AG20443 (cell line): ENCODE data around the gene ARHGAP18.
A peak's percentile ranks its signal among the peaks of the same experiment; 100 is the strongest.

Experiments
- DNase-seq: peaks from one replicate; pipeline ENCODE4 v3.0.0; 2012; ENCODE audit warnings: low spot score, mixed read lengths

ARHGAP18 gene

DNA sequence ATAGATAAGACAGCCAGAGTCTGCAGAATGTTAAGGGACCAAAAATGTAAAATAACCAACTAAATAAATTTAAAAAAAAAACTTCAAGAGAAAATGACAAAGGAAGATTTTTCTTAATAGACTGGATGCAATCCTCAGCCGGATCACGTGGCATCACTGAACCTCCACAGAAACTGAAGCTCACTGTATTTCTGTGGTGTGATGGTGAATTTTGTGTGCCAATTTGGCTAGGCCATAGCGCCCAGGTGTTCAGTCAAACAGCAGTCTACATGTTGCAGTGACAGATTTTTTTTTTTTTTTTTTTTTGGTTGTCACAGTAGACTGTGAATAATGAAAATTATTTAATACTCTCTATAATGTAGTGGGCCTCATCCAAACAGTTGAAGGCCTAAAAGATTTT is 95.5 kb downstream of the ARHGAP18 start:
- DNase-seq = no peak

DNA sequence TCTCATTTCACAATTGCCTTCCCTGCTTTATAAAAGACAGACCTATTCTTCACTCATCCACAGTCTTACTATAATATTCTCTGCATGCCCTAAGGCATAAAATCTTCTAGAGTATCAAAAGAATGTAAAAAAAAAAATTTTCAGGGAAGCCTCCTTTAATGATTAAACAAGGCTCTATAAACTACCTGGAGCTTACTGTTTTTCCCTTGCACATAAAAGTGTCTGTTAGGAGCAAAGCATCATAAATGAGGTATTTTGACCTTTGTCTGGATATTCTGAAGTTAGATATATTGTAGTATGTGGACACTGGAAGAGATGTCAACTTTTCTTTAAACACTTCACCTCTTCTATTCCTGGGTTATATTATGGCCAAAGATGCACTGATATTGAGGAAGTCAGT is 97.5 kb downstream of the ARHGAP18 start:
- no peak for DNase-seq

DNA sequence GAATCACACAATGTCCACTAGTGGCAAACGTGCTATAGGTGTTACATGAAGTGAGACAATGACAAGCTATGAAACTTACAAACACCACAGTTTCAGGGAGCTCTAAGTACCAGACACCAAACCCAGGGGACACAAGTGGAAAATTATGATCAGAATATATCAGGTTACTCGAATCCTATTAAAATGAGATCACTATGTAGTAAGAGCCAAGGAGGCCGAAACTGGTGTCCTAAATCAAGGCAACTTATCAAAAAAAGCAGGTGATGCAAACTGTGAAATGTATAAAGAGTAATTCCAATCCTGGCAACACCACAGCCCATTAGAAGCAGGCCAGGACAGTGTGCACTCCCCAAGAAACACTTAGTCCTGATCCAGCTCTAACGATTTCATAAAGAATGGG is 100.3 kb downstream of the ARHGAP18 start:
- no peak for DNase-seq

DNA sequence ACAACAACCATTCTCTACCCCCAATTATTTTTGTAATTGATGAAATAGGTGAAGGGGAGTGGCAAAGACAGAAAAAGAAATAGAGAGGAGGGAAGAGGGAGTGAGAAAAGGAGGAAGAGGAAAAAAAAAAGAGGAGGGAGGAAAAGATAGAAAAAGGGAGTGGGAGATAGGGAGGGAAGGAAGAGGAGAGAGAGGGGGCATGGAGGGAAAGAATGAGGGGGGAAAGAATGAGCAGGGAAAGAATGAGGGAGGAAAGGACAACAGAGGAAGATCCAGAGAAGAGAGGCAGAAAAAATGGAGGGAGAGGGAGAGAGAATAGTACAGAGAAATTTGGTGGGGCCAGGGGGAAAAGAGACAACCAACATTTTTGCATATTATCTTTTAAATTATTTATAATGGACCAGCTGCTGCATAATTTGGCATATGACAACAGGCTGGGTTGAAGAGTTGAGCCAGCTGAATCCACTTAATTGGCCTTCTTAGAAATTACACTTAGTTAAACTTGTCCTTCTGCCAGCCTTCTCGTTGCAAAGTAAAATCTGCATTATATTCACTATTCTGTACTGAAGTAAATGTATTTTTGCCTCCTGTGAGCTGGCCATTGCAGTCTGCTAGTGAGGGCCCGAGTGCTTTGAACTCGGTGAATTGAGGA is 101.0 kb downstream of the ARHGAP18 start:
- no peak for DNase-seq

DNA sequence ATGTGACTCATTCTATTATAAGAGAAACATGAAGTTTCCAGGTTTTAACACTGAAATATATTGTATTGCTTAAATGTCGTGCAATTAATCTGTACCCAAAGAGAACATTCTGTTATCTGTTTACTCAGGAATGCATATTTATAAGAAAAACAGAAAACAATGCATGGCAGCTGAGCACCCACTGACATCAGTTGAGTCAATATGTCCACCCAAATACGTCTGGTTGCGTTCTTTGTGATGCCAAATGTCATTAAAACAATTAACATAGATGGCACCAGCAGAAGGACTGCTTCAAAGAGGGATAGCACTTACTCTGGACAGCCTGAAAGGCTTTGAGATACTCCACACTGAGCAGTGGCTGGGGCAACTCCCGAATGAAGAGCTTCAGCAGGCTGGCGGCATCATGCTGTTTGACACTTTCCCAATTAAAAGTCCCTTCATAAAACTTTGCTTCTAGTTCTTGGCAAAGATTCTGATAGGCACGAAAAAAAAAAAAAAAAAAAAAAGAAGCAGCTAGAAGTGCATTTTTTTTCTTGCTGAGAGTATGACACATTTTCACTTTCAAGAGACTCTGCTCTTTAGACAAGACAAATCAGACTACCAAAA is 102.3 kb downstream of the ARHGAP18 start:
- peak; percentile 10 for DNase-seq

DNA sequence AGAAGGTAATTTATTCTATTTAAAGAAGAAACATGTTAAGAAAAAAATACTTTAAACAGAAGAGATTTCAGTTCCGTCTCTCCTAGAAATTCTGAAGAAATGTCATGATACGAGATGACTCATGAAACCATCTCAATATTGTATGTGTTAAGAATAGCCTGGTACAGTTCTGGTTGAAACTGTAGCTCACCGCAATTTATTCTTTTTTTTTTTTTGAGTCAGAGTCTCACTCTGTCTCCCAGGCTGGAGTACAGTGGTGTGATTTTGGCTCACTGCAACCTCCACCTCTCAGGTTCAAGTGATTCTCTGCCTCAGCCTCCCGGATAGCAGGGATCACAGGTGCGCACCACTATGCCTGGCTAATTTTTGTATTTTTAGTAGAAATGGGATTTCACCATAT is 103.3 kb downstream of the ARHGAP18 start:
- no peak for DNase-seq

DNA sequence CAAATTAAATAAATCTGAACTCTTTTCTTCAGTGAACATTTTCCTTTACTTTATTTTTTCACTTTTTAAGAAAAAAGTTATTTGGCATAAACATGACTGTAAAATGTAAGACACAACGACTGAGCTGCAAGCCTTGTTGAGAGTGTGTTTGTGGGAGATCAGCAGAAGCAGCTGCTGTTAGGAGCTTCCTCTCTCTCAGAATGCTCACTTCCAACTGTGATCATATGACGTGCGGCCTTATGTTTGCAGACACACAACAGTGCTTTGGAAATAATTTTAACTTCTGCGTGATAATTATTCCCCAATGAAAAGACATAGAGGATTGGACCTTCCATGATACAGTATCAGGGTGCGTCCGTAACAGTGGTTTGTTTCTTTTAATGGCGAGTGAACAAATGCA is 104.0 kb downstream of the ARHGAP18 start:
- no peak for DNase-seq

DNA sequence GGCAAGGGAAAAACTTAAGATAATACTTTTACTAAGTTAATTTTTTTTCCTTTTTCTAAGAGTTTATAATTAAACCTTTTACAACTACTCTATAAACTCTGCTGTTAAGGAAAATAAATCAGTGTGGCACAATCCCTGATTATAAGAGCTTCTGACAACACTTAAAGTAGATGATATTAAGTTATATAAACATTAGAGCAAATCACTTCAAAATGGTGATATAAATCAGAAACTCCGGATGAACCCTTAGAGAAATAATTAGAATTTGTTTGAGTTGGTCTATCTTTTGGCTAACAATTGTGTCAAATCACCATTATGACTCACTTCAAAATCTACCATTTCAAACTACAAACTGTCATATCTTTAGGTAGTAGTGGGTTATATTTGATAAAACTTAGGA is 104.9 kb downstream of the ARHGAP18 start:
- no peak for DNase-seq

DNA sequence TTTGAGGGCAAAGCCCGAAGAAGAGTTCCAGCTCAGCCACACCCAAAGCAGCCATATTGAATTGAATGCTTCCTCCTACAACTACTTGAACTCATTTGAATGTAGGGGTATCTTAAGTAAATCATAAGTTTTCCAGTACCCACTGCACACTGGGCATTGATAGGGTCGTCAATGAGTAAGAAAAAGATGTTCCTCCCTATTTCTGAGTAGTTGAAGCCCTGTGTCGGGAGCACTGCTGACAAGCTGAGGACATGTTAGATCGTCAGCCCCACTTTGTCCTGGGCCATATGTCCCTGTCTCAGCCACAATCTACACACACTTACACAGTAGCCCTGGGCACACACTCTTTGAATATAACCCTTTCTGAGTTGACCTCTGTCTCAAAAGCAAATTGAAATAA is 105.7 kb downstream of the ARHGAP18 start:
- no peak for DNase-seq

DNA sequence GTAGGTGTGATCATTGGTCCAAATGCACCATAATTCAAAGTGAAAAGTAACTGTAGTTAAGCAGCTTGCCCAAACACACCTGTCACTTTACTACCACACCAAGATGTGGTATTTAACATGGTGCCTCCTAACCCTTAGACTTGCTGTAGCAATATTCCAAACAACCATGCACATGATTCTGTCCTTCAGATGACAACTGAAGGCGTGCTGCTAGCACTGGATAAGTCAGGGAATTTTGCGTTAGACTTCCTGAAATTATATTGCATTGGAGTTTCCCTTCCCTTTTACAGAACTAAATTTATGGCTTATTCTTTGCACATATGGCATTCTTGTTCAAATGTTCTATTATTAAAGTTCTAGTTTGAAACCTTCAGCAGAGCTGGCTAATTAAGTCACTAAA is 106.2 kb downstream of the ARHGAP18 start:
- DNase-seq = no peak

DNA sequence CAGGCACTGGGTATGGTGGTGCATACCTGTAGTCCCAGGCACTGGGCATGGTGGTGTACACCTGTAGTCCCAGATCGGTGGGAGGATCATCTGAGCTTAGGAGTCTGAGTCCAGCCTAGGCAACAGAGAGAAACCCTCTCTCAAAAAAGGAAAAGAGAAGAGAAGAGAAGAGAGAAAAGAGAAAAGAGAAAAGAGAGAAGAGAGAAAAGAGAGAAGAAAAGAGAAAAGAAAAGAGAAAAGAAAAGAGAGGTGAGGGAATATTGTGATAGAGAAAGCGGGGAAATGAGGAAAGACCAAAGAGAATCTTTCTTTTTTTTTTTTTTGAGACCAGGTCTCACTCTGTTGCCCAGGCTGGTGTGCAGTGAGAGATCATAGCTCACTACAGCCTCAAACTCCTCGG is 108.7 kb downstream of the ARHGAP18 start:
- DNase-seq = no peak

DNA sequence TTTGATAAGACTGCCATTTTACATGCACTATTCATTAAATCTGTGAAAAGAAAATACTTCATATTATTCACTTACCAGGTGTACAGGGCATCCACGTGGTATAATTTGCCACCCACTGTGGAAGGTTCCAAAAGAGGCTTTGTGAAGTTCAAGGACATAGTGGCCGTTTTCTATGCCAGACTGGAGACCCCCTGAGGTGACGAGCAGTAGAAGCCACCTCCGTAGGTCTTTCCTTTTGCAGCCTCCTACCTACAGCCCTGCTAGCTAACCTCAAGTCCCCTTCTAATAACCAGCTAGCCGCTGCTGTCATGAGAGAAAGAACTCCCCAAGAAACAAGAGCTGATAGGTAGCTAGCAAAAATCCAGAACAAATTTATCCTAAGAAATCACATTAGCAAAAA is 110.5 kb downstream of the ARHGAP18 start:
- DNase-seq = no peak

DNA sequence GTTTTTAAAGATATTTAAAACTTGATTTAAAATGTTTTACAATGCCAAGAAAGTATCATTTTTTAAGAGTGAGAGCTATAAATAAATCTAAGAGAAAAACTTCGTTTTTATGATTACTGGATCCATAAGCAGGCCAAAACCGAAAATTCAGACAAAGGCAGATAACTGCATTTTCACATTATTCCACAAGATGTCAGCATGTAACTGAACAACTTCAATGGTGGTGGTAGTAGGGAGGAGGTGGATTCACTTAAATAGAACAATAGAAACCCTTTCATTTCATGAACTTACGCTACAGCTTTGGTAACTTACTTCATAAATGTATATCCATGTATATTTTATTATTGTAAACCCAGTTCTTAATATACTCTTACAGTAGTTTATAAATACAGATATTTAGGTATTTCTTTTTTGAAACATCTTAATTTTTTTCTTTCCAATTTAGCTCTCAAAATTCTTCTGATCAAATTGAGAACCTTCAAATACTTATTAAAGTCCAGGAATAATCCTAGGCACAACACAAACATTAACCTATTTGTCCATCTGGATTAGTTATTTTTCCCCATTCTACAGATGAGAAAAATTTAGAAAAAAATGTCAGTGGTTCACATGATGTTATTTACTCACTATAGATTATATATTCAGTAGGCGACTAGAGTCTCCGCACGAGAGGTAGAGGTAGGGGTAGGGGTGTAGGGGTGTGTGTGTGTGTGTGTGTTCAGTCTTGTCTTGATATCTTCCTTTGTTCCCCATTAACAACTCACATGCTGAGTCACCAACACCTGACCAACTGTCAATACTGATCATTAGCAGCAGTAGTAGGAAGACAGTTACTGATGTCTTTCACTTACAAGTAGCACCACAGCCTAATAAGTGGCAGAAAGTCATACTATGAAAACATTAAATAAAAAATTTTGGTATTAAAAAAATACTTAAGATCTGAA is 111.5 kb downstream of the ARHGAP18 start:
- peak; percentile 73 for DNase-seq

DNA sequence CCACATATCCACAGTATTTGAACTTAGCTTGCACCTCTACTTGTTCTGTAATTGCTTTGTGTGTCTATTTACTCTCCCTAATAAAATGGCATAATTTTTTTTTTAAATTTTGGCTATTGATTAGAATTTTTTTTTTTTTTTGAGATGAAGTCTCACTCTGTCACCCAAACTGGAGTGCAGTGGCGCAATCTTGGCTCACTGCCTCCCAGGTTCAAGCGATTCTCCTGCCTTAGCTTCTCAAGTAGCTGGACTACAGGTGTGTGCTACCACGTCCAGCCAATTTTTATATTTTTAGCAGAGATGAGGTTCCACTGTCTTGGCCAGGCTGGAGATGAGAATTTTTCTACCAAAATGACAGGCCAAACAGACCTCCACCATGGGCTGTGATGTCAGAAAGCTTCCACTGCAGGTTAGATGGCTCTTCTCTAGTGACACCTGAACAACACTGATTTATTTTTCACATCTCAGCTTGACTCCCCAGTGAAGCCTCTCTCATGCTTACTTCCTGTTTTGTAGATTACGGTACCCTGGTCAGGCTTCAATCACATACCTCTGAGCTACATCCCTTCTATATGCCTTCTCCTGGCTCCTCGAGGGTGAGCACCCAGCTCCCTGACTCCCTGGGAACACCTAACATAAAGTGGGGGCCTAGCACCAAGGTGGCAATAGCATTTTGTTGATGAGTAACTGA is 112.8 kb downstream of the ARHGAP18 start:
- DNase-seq = no peak

DNA sequence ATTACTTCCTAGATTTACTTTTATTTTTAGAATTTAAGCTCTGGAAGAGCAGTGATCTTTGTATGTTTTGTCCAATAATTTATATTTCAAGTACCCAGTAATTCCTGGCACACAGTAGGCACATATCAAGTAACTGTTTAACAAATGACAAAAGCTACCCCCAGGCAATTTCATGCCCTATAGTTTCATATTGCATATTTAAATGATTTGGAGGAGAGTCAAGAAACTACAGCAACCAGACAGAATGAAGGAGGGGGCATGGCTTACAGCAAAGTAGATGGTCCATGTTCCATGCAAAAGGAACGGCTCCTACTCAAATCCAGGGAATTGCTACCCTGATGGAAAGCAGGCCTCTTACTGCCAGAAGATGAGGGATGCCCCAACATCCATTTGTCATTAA is 113.5 kb downstream of the ARHGAP18 start:
- DNase-seq = no peak

DNA sequence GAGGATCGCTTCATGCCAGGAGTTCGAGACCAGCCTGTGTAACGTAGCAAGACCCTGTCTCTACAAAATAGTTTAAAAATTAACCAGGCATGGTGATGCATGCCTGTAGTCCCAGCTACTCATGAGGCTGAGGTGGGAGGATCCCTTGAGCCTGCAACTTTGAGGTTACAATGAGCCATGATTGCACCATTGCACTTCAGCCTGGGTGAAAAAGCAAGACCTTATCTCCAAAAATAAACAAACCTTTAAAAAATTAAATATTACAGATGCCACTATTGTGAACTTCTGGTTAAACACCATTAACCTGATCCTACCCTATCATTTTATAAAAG is 116.8 kb downstream of the ARHGAP18 start:
- no peak for DNase-seq

DNA sequence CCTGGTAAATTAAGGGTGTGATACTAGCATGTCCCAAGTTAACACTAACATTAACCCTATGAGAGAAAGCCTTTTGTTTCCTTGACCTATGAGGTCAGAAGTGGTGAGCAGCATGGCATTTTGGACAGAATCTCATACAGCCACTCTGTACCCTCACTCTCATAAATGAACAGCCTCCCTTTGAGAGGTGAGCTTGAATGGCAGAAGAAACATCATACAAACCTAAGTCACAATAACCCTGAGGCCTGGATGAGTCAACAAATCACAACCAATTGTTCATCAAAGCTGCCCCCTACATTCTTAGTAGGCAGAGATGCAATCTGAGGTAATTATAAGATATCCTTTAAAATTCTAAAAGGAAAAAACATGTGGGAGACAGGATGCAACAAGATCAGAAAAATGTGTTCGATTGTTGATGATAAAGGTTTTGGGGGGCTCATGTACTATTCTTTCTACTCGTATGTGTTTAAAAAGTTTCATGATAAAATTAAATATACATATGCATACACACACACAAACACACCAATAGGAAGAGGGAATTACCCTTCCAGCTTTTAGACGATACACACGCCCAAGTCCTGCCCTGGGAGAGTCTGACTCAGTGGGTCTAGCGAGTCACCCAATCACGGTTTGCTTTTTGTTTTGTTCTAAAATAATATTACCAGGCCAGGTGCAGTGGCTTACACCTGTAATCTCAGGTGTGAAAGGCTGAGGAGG is 117.3 kb downstream of the ARHGAP18 start:
- DNase-seq = no peak

DNA sequence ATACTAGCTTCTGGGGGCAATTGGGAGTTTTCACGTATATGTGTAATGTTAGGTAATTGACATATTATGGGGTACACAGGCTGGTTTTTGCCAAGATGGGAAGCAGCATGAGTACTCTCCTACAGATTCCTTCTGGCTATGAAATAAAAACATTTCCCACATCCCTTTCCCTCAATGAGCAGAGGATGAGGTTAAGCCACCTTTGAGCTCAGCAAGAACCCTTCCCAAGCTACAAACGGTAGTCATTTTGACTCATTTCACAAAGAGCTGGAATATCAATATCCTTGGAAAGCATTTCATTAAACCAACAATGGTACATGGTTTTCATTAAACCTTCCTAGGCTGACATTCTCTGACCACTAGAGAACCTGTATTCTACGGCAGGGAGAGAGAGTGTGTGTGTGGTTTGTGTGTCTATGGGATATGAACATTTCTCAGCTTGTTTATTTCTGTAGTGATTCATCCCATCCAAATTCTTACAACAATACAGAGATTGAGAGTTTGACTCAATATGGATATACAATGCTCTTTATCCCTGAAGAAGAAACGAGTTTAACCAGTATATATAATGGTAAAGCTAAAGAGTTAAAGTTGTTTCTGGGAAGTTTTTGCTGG is 119.5 kb downstream of the ARHGAP18 start:
- peak; percentile 22 for DNase-seq

DNA sequence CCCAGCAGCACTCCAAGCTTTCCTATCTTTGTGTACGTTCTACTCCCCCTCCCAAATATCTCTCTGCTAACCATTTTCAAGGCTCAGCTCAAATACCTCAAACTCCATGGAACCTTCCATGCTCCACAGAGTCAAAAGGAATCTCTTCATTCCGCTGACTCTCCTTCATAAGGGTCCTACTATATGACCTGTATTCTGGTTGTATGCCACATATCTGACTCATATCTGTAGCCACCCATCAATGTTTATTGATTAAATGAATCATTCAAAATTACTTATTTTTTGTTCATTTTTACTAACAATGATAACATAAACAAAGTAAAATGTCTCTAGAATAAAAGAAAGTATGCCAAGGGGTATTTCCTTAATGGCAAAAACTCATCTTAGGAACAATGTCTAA is 123.2 kb downstream of the ARHGAP18 start:
- DNase-seq = no peak

DNA sequence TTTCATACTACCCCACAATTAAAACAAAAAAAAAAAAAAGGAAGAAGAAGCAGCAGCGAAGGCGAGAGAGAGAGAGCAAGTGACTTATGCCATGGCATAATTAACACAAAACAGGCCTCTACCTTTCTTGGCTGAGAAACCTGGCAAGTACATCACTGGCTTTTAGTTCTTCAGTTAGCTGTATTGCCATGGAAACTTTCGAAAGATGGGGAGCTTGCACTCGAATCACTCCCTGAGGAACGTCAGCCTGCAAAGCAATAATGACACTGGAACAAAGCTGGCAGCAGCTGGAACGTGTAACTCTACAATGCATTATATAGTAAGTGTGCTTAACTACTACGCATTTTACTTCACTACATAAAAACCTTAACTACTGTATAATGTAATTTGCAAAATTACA is 126.1 kb downstream of the ARHGAP18 start:
- no peak for DNase-seq

DNA sequence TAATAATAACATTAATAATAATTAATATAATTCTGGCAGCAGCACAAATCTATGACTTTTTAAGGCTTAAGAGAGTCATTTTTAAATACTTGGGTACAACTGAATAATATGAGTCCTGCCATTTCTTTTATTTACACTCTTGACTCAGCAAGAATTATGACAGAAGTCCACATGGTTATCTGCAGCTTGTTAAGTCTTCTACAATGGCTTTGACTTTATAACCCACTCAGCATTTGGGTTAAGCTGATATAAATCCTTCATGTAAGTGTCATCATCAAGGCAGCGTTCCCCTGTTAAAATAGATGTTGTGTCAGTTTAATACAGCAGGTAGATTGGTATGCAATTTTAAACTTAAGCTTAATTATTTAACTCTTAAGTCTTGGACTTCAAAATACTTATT is 131.7 kb downstream of the ARHGAP18 start:
- no peak for DNase-seq

DNA sequence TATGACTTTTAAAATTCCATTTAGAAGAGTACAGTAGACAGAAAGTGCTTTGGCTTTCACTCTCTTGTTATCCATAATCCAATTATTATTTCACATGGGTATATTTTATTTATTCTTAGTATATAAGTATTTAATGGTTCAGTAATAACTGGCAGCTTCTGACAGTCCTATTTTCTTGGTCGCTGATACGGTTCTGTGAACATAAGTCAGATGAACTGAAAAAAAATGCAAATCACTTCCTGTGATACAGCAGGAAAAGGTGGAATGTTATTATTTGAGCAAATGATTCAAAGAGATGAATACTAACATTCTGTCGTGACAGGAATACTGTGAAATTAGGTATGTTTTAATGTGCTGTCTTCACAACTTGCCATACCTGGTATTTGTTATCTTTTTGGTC is 132.3 kb downstream of the ARHGAP18 start:
- no peak for DNase-seq
